Activated naive CD4-positive, alpha-beta T cell treated with anti-CD3 and anti-CD28 coated beads, Interleukin-2, amount 10 ng/mL, durations not matched to agents 7 days and 5 days (primary cell): ENCODE measurements around the gene FAM81A.
"Not testable (repeated sequence)": the region's sequence is repeated elsewhere in the genome, so short reads cannot be mapped to it uniquely, and the experiment has no call there.

Experiments
- CTCF ChIA-PET: fragments of 350-600 bp; sonication (Branson Sonifier 250); formaldehyde crosslinking; loops from one replicate; lab custom pipeline; 2021; ENCODE audit warnings: antibody characterized with exemption; lab: Charles Lee
- DNase-seq: peaks from one replicate; pipeline ENCODE4 v3.0.0-alpha.2; 2020
- H3K27ac Mint-ChIP-seq: one replicate; pipeline ENCODE4 v1.8.0; 2021; ENCODE audit warnings: mild to moderate bottlenecking, moderate library complexity, mixed read lengths
- H3K27me3 Mint-ChIP-seq: one replicate; pipeline ENCODE4 v1.8.0; 2021; ENCODE audit warnings: mild to moderate bottlenecking, mixed read lengths
- H3K36me3 Mint-ChIP-seq: one replicate; pipeline ENCODE4 v1.8.0; 2021; ENCODE audit warnings: mixed read lengths
- H3K4me1 Mint-ChIP-seq: one replicate; pipeline ENCODE4 v1.8.0; 2021; ENCODE audit warnings: mixed read lengths
- H3K4me3 Mint-ChIP-seq: one replicate; pipeline ENCODE4 v1.8.0; 2021; ENCODE audit warnings: mild to moderate bottlenecking, moderate library complexity, mixed read lengths
- H3K9me3 Mint-ChIP-seq: one replicate; pipeline ENCODE4 v1.8.0; 2021; ENCODE audit warnings: mixed read lengths

FAM81A gene

DNA sequence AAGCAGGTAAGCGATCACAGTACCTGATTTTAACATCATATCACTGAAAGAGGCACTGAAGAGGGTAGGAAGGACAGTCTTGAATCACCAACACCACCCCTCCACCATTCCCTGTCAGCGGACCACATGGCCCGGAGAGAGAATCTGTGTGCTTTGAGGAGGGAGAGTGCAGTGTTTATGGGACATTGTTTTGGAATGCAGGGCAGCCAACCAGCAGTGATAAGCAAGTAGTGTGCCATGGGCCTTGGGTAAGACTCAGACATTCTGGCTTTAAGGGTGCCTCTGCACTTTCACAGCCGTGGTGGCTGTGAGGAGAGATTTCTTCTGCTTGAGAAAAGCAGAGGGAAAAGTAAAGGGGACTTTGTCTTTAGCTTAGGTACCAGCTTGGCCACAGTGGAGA, 46.4 kb downstream of the FAM81A start:
- no peak overlapping the region for H3K27ac Mint-ChIP-seq
- H3K9me3 Mint-ChIP-seq, result no peaks in the 10 kb centered on the region
- no peak for DNase-seq
- CTCF ChIA-PET, result no interaction called here
- H3K4me3 Mint-ChIP-seq, result no peak overlapping the region
- no peaks in the 10 kb centered on the region for H3K36me3 Mint-ChIP-seq
- H3K4me1 Mint-ChIP-seq, result no peaks in the 10 kb centered on the region
- peaks cover 33% of the 10 kb centered on the region for H3K27me3 Mint-ChIP-seq

- CTCF ChIA-PET, result no interaction called here
Observed at GRCh38 chr15:59485036-59485435, 47.0 kb downstream of the FAM81A start.

DNA sequence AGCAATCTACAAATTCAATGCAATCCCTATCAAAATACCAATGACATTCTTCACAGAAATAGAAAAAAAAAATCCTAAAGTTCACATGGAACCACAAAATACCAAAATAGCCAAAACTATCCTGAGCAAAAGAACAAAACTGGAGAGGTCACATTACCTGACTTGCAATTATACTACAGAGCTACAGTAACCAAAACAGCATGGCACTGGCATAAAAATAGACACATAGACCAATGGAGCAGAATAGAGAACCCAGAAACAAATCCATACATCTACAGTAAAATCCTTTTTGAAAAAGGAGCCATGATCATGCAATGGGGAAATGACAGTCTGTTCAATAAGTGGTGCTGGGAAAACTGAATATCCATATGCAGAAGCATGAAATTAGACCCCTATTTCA, 51.5 kb downstream of the FAM81A start:
- peaks cover 30% of the 10 kb centered on the region for H3K27me3 Mint-ChIP-seq
- H3K4me3 Mint-ChIP-seq, H3K9me3 Mint-ChIP-seq, H3K36me3 Mint-ChIP-seq, DNase-seq, H3K27ac Mint-ChIP-seq, CTCF ChIA-PET, H3K4me1 Mint-ChIP-seq: not testable (repeated sequence)

More at GRCh38 chr15:59485036-59485435, 47.0 kb downstream of the FAM81A start:
- peaks cover 30% of the 10 kb centered on the region for H3K27me3 Mint-ChIP-seq
- no peaks in the 10 kb centered on the region for H3K4me1 Mint-ChIP-seq
- no peak for DNase-seq
- H3K4me3 Mint-ChIP-seq, result no peak overlapping the region
- H3K36me3 Mint-ChIP-seq, result no peaks in the 10 kb centered on the region
- no peak overlapping the region for H3K27ac Mint-ChIP-seq
- no peaks in the 10 kb centered on the region for H3K9me3 Mint-ChIP-seq

GRCh38 chr15:59491062-59491461, 53.1 kb downstream of the FAM81A start:
- Mint-ChIP-seq H3K4me3 (no peak overlapping the region), H3K36me3 (no peaks in the 10 kb centered on the region), H3K27me3 (peaks cover 19% of the 10 kb centered on the region), H3K9me3 (no peaks in the 10 kb centered on the region), H3K4me1 (no peaks in the 10 kb centered on the region), H3K27ac (no peak overlapping the region)
- CTCF ChIA-PET, result interaction anchor here (0.7 to 5.0 kb wide), 5 partner anchors 226 to 643 kb away, joined by 3 to 32 read pairs (median 4); no protein-coding TSS in a partner anchor
- DNase-seq, result no peak

- Mint-ChIP-seq H3K36me3 (no peaks in the 10 kb centered on the region), H3K4me3 (no peak overlapping the region), H3K9me3 (no peaks in the 10 kb centered on the region), H3K27me3 (peaks cover 12% of the 10 kb centered on the region), H3K27ac (no peak overlapping the region), H3K4me1 (no peaks in the 10 kb centered on the region)
- DNase-seq, result peak; percentile 70
- CTCF ChIA-PET, result interaction anchor here (0.6 to 5.0 kb wide), 17 partner anchors 9 to 612 kb away, joined by 3 to 32 read pairs (median 4); no protein-coding TSS in a partner anchor
Observed at GRCh38 chr15:59492389-59493377, 54.7 kb downstream of the FAM81A start.

GRCh38 chr15:59501597-59501996, 63.6 kb downstream of the FAM81A start:
- CTCF ChIA-PET, result interaction anchor here (0.8 to 2.0 kb wide), 6 partner anchors 9 to 1278 kb away, joined by 3 to 8 read pairs (median 3); no protein-coding TSS in a partner anchor
- Mint-ChIP-seq H3K4me1 (no peaks in the 10 kb centered on the region), H3K36me3 (no peaks in the 10 kb centered on the region), H3K27ac (no peak overlapping the region), H3K9me3 (no peaks in the 10 kb centered on the region), H3K4me3 (no peak overlapping the region), H3K27me3 (peaks cover 27% of the 10 kb centered on the region)
- DNase-seq, result peak; percentile 41

DNA sequence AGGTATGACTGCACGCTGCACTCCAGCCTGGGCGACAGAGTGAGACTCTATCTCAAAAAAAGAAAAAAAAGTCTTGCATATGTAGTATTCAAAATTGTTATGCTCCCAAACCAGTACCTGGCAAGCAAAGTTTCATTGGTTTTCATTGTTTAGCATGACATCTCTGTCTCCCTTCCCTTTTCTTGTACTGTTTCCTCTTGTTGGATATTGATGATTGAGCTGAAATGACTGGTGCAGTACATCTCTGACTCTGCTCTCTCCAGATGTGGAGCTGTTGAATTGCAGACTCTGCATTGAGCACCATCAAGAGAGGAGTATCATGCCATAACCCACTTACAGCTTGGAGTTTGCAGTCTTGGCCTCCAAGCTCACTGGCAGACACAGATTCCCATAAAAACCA, 77.2 kb downstream of the FAM81A start:
- Mint-ChIP-seq H3K27me3 (peaks cover 9% of the 10 kb centered on the region), H3K27ac (no peak overlapping the region), H3K36me3 (no peaks in the 10 kb centered on the region), H3K4me3 (no peak overlapping the region), H3K9me3 (no peaks in the 10 kb centered on the region), H3K4me1 (no peaks in the 10 kb centered on the region)
- CTCF ChIA-PET, result interaction anchor here (2.1 kb wide), 1 partner anchor 19 kb away, joined by 4 read pairs; no protein-coding TSS in a partner anchor
- no peak for DNase-seq

- Mint-ChIP-seq H3K36me3 (no peaks in the 10 kb centered on the region), H3K27ac (no peak overlapping the region), H3K4me3 (no peak overlapping the region), H3K4me1 (peaks cover 2% of the 10 kb centered on the region), H3K27me3 (peaks cover 16% of the 10 kb centered on the region), H3K9me3 (no peaks in the 10 kb centered on the region)
- CTCF ChIA-PET, result interaction anchor here (1.0 to 2.4 kb wide), 2 partner anchors 10 to 13 kb away, joined by 3 to 10 read pairs; no protein-coding TSS in a partner anchor
- DNase-seq, result no peak
Observed at GRCh38 chr15:59516655-59517461, 78.9 kb downstream of the FAM81A start.

- Mint-ChIP-seq H3K27me3 (peaks cover 15% of the 10 kb centered on the region), H3K36me3 (no peaks in the 10 kb centered on the region), H3K27ac (no peak overlapping the region), H3K4me3 (no peak overlapping the region), H3K9me3 (no peaks in the 10 kb centered on the region), H3K4me1 (peaks cover 23% of the 10 kb centered on the region)
- CTCF ChIA-PET, result interaction anchor here (1.0 to 2.4 kb wide), 2 partner anchors 10 to 13 kb away, joined by 5 to 10 read pairs; no protein-coding TSS in a partner anchor
- no peak for DNase-seq
Observed at GRCh38 chr15:59519329-59519728, 81.3 kb downstream of the FAM81A start.

DNA sequence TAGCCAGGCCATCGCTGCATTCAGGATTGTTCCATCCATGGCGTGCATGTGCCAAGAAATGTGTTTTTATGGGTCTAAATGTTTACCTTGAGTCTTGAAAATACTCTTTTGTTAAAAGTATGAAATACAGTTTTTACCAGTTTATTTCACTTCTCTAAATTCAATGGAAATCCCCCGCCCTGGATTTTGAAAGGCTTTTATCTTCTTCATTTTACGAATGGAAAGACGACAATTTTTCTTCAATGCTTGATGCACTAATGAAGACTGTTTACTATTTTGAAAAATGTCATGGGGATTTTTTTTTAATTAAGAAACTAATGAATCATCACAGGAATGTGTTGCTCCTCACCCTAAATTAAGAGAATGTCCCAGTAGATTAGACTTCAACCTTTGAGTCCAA, 83.5 kb downstream of the FAM81A start:
- DNase-seq, result no peak
- no peaks in the 10 kb centered on the region for H3K9me3 Mint-ChIP-seq
- no peaks in the 10 kb centered on the region for H3K36me3 Mint-ChIP-seq
- H3K27me3 Mint-ChIP-seq, result peaks cover 14% of the 10 kb centered on the region
- no peak overlapping the region for H3K4me3 Mint-ChIP-seq
- no peak overlapping the region for H3K27ac Mint-ChIP-seq
- peaks cover 34% of the 10 kb centered on the region for H3K4me1 Mint-ChIP-seq
- CTCF ChIA-PET, result no interaction called here

- peaks cover 34% of the 10 kb centered on the region for H3K4me1 Mint-ChIP-seq
- no peak overlapping the region for H3K27ac Mint-ChIP-seq
- H3K36me3 Mint-ChIP-seq, result no peaks in the 10 kb centered on the region
- H3K4me3 Mint-ChIP-seq, result no peak overlapping the region
- peak; percentile 72 for DNase-seq
- peaks cover 18% of the 10 kb centered on the region for H3K27me3 Mint-ChIP-seq
- CTCF ChIA-PET, result interaction anchor here (1.2 to 2.3 kb wide), 2 partner anchors 10 to 566 kb away, joined by 3 to 10 read pairs; no protein-coding TSS in a partner anchor
- no peaks in the 10 kb centered on the region for H3K9me3 Mint-ChIP-seq
Observed at GRCh38 chr15:59522988-59523461, 85.0 kb downstream of the FAM81A start.

DNA sequence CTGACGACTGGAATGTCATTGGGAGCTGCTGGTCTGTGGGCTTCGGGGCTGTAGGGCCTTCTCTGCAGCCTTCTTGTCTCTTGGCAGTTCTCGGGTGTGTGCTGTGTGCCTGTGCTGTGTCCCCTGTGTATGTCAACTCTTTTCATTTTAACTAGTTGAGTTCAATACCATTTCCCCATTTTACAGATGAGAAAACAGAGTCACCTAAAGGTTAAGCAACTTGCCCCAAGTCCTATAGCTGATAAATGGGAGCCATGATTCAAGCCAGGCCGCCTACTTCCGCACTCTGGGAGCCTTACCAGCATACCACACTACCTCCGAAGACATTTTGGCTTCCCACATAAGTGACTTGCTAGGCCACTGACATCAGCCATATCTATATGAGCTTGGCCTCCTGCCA, 85.7 kb downstream of the FAM81A start:
- Mint-ChIP-seq H3K9me3 (no peaks in the 10 kb centered on the region), H3K27me3 (peaks cover 24% of the 10 kb centered on the region), H3K36me3 (no peaks in the 10 kb centered on the region), H3K4me3 (no peak overlapping the region), H3K27ac (peak overlapping the region; percentile 76), H3K4me1 (peaks cover 36% of the 10 kb centered on the region)
- CTCF ChIA-PET, result interaction anchor here (0.6 to 2.3 kb wide), 6 partner anchors 9 to 573 kb away, joined by 3 to 10 read pairs (median 3); no protein-coding TSS in a partner anchor
- DNase-seq, result no peak

- peaks cover 28% of the 10 kb centered on the region for H3K27me3 Mint-ChIP-seq
- CTCF ChIA-PET, result interaction anchor here (1.0 to 2.3 kb wide), 5 partner anchors 8 to 574 kb away, joined by 3 to 10 read pairs (median 3); no protein-coding TSS in a partner anchor
- no peaks in the 10 kb centered on the region for H3K36me3 Mint-ChIP-seq
- peaks cover 37% of the 10 kb centered on the region for H3K4me1 Mint-ChIP-seq
- H3K4me3 Mint-ChIP-seq, result no peak overlapping the region
- H3K9me3 Mint-ChIP-seq, result no peaks in the 10 kb centered on the region
- H3K27ac Mint-ChIP-seq, result peak overlapping the region; percentile 76
- DNase-seq, result peak; percentile 49
Observed at GRCh38 chr15:59524331-59524731, 86.3 kb downstream of the FAM81A start.
